Measurements from ENCODE around the gene TRABD2B. TPM values are rescaled to one million over a fixed set of nuclear protein-coding genes. Genes with fewer than 3 reads are reported as not detected.

The TRABD2B gene
- total RNA-seq, 6 donors from 2014 or later, result under 0.01 to 2.1 (median 0.62) TPM

DNA sequence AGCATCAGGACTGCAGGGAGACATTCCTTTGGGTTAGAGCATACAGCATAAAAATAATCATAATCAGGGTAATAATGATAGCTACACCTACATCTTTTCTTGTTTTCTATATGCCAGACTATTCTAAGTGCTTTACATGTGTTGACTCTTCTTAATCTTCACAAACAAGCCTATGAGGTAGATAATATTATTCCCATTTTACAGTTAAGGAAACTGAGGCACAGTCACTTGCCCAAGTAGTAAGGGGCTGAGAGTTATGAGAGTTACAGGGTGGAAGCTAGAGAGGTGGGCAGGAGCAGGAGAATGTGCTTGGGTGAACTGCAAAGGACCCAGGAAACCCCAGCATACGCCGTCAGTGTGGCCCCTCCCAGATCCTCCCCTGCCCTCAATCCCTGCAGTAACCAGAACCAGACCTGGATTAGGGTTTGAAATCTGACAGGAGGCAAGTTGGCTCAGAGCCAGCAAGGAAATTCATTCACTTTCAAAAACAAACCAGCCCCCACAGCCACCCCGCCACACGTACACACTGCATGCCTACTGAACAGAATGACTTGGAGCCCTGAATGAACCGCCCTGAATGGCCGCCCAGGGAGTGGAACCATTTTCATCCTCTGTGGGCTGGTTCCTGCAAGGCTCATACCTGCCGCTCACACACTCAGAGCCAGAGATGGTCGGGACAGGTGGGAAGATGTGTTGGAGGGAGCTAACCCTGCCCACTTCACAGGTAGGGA is 126.1 kb downstream of the TRABD2B start:
- ATAC-seq (ENCODE audit: low FRiP score in 2 of 2), result no peak
- no peak for TF ChIP-seq POLR2AphosphoS5 (IDR thresholded peaks at IDR 0.05)
- TF ChIP-seq, protein P1, sequence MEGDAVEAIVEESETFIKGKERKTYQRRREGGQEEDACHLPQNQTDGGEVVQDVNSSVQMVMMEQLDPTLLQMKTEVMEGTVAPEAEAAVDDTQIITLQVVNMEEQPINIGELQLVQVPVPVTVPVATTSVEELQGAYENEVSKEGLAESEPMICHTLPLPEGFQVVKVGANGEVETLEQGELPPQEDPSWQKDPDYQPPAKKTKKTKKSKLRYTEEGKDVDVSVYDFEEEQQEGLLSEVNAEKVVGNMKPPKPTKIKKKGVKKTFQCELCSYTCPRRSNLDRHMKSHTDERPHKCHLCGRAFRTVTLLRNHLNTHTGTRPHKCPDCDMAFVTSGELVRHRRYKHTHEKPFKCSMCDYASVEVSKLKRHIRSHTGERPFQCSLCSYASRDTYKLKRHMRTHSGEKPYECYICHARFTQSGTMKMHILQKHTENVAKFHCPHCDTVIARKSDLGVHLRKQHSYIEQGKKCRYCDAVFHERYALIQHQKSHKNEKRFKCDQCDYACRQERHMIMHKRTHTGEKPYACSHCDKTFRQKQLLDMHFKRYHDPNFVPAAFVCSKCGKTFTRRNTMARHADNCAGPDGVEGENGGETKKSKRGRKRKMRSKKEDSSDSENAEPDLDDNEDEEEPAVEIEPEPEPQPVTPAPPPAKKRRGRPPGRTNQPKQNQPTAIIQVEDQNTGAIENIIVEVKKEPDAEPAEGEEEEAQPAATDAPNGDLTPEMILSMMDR (IDR thresholded peaks at IDR 0.05), result no peak
- TF ChIP-seq POLR2A (IDR thresholded peaks at IDR 0.05), result no peak
- TF ChIP-seq EP300 (IDR thresholded peaks at IDR 0.05), result no peak
- H3K27ac ChIP-seq, result no peak overlapping the region

DNA sequence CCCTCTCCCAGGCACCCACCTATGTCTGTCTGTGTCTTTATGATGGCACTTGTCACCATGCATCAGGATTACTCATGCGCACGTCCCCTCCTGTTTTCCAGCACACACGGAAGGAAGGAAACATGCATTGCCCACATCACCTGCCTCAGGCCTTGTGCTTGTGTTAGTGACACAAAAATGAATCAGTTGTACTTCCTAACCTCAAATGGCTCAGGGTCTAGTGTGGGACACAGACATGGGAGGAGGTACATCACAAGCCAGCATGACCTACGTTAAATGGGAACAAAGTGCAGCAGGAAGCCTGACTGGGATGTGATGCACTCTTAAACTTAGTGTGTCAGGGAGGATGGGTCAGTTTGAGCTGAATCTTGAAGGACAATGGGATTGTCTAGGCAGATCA is 126.7 kb downstream of the TRABD2B start:
- WGBS, 2 donors, result 80 to 95% methylated on average over 4 of the region's 4 CpGs
- Histone ChIP-seq H3K27me3 (no peaks in the 10 kb centered on the region), H3K4me3 (no peak overlapping the region), H3K36me3 (no peaks in the 10 kb centered on the region), H3K9me3 (no peaks in the 10 kb centered on the region), H3K27ac (no peak overlapping the region), H3K4me1 (peaks cover 0 to 8% (median 6%) of the 10 kb centered on the region in 4 donors)
- no peak for ATAC-seq (ENCODE audit: low FRiP score in 2 of 2)
- no peak for DNase-seq
- no peak for TF ChIP-seq EP300 (IDR thresholded peaks at IDR 0.05)
- no peak for TF ChIP-seq POLR2AphosphoS5 (IDR thresholded peaks at IDR 0.05)
- no peak for TF ChIP-seq POLR2A (IDR thresholded peaks at IDR 0.05)
- TF ChIP-seq, protein P1 (IDR thresholded peaks at IDR 0.05), result no peak

More for the DNA sequence above, 126.1 kb downstream of the TRABD2B start:
- Histone ChIP-seq H3K4me1 (peaks cover 4 to 12% (median 10%) of the 10 kb centered on the region in 4 donors), H3K4me3 (no peak overlapping the region), H3K27me3 (no peaks in the 10 kb centered on the region), H3K9me3 (no peaks in the 10 kb centered on the region), H3K36me3 (no peaks in the 10 kb centered on the region)
- no peak for DNase-seq
- WGBS, 2 donors, result 77 to 86% methylated on average over 6 to 8 of the region's 8 CpGs

DNA sequence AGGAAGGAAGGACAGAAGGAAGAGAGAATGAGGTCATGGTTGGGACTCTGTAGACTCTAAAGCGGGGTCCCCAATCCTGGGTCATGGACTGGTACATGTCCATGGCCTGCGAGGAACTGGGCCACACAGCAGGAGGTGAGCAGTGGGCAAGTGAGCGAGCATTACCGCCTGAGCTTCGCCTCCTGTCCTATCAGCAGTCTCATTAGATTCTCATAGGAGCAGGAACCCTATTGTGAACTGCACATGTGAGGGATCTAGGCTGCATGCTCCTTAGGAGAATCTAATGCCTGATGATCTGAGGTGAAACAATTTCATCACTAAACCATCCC is 128.9 kb downstream of the TRABD2B start:
- Histone ChIP-seq H3K4me1 (peaks cover 0 to 4% (median 2%) of the 10 kb centered on the region in 4 donors), H3K4me3 (no peak overlapping the region), H3K27ac (no peak overlapping the region), H3K27me3 (no peaks in the 10 kb centered on the region), H3K36me3 (no peaks in the 10 kb centered on the region), H3K9me3 (no peaks in the 10 kb centered on the region)
- no peak for DNase-seq
- WGBS, 2 donors, result 85 to 94% methylated on average over 5 of the region's 5 CpGs
- ATAC-seq (ENCODE audit: low FRiP score in 2 of 2), result no peak
- TF ChIP-seq EP300 (IDR thresholded peaks at IDR 0.05) (no peak), POLR2A (IDR thresholded peaks at IDR 0.05) (no peak), POLR2AphosphoS5 (IDR thresholded peaks at IDR 0.05) (no peak)
- TF ChIP-seq, protein P1 (IDR thresholded peaks at IDR 0.05), result no peak

DNA sequence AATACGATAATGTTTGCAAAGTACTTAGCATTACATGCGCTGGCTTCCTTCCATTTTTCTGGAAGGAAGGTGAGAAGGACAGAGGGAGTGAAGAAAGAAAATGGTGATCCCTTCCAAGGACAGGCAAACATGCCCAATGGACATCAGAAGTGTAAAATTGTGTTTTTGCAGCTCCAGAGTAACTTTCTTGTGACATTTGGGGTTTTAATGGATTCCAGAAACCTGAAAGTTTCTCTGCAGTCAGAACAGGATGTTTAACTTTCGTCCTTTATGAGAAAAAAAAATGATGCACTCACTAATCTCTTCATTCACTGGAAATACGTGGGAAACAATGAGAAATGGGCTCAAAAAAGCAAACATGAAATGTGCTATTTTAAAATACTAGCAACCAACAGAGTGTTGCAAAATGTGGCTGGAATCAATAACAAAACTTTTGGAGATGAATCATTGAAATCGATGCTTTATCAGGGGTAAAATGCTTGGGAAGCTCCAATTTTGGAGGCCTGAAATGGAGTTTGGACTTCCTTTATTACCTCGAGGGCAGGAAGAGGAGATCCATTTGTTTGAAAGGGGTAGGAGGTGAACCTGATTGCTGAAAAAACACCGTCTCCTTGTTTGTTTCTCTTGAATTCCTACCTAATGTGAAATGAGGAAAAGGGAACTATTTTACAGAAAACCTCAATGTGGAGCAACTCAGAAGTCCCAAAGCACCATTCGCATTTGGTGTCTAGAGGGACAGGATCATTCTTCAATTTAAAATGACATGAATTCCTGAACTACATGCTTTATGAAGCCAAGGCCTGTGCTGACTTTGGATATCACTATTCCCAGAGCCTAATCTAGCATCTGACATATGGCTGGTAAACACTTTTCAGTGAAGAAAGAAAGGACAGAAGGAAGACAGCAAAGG is 129.5 kb downstream of the TRABD2B start:
- ATAC-seq (ENCODE audit: low FRiP score in 2 of 2) (no peak), DNase-seq (no peak)
- no peaks in the 10 kb centered on the region for H3K36me3 ChIP-seq
- WGBS, 2 donors, result 68 to 72% methylated on average over 8 of the region's 8 CpGs
- H3K9me3 ChIP-seq, result no peaks in the 10 kb centered on the region
- H3K27me3 ChIP-seq, result no peaks in the 10 kb centered on the region
- H3K27ac ChIP-seq, result no peak overlapping the region
- H3K4me1 ChIP-seq, result peaks cover 0 to 4% (median 2%) of the 10 kb centered on the region in 4 donors
- TF ChIP-seq POLR2A (IDR thresholded peaks at IDR 0.05) (no peak), POLR2AphosphoS5 (IDR thresholded peaks at IDR 0.05) (no peak), EP300 (IDR thresholded peaks at IDR 0.05) (no peak)
- TF ChIP-seq, protein P1 (IDR thresholded peaks at IDR 0.05), result no peak
- no peak overlapping the region for H3K4me3 ChIP-seq

All from upper lobe of left lung (tissue), 6 donors.